Thyroid gland (tissue), 4 donors: ENCODE measurements around the gene GOLGA8T.
"Not testable (repeated sequence)": the region's sequence is repeated elsewhere in the genome, so short reads cannot be mapped to it uniquely, and the experiment has no call there.

Experiments used
- POLR2A ChIP-seq, 2 donors: fragments of 450-650 bp; IDR thresholded peaks; one replicate each; pipeline ENCODE4 v1.6.1; 2017; ENCODE audit warnings: antibody characterized with exemption in 2 of 2, mild to moderate bottlenecking in 2 of 2, moderate library complexity in 1 of 2
- TF ChIP-seq, protein P1 (sequence below), 6 experiments: fragments of 200-600 bp in 3 of 6; fragments of 450-650 bp in 3 of 6; sonication (generic) in 3 of 6; IDR thresholded peaks; one replicate each; pipeline ENCODE4 v1.5.1; 2016 to 2019; ENCODE audit warnings: antibody characterized with exemption in 6 of 6, mild to moderate bottlenecking in 2 of 6, inconsistent platforms in 1 of 6, moderate library complexity in 1 of 6

DNA sequence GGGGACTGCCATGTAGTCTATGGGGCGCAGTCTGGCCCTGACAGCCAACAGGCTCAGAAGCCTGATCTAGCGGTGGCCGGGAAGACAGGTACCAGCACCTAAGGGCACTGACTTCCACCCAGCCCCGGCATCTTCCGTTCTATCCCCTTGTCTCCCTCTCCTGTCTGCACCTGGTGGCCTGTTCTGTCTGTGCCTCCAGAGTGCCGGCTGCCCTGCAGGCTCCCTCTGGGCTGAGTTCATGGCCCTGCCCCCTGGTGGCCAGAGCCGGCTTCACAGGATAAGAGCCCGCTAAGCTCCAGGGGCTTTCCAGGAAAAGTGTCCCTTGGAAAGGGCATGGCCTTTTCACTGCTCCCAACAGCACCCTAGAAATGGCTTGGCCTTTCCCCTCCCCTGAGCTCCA, 37.0 kb upstream of the GOLGA8T start:
- TF ChIP-seq, protein P1, sequence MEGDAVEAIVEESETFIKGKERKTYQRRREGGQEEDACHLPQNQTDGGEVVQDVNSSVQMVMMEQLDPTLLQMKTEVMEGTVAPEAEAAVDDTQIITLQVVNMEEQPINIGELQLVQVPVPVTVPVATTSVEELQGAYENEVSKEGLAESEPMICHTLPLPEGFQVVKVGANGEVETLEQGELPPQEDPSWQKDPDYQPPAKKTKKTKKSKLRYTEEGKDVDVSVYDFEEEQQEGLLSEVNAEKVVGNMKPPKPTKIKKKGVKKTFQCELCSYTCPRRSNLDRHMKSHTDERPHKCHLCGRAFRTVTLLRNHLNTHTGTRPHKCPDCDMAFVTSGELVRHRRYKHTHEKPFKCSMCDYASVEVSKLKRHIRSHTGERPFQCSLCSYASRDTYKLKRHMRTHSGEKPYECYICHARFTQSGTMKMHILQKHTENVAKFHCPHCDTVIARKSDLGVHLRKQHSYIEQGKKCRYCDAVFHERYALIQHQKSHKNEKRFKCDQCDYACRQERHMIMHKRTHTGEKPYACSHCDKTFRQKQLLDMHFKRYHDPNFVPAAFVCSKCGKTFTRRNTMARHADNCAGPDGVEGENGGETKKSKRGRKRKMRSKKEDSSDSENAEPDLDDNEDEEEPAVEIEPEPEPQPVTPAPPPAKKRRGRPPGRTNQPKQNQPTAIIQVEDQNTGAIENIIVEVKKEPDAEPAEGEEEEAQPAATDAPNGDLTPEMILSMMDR (IDR thresholded peaks at IDR 0.05): not testable (repeated sequence)
- TF ChIP-seq POLR2A (IDR thresholded peaks at IDR 0.05): not testable (repeated sequence)
